ENCODE data around the gene PYGO2. TPM values are rescaled to one million over a fixed set of nuclear protein-coding genes. Genes with fewer than 3 reads are reported as not detected.

The PYGO2 gene, protein sequence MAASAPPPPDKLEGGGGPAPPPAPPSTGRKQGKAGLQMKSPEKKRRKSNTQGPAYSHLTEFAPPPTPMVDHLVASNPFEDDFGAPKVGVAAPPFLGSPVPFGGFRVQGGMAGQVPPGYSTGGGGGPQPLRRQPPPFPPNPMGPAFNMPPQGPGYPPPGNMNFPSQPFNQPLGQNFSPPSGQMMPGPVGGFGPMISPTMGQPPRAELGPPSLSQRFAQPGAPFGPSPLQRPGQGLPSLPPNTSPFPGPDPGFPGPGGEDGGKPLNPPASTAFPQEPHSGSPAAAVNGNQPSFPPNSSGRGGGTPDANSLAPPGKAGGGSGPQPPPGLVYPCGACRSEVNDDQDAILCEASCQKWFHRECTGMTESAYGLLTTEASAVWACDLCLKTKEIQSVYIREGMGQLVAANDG
- 10 to 100 TPM; 42.7 to 43.0 TPM for total RNA-seq

DNA sequence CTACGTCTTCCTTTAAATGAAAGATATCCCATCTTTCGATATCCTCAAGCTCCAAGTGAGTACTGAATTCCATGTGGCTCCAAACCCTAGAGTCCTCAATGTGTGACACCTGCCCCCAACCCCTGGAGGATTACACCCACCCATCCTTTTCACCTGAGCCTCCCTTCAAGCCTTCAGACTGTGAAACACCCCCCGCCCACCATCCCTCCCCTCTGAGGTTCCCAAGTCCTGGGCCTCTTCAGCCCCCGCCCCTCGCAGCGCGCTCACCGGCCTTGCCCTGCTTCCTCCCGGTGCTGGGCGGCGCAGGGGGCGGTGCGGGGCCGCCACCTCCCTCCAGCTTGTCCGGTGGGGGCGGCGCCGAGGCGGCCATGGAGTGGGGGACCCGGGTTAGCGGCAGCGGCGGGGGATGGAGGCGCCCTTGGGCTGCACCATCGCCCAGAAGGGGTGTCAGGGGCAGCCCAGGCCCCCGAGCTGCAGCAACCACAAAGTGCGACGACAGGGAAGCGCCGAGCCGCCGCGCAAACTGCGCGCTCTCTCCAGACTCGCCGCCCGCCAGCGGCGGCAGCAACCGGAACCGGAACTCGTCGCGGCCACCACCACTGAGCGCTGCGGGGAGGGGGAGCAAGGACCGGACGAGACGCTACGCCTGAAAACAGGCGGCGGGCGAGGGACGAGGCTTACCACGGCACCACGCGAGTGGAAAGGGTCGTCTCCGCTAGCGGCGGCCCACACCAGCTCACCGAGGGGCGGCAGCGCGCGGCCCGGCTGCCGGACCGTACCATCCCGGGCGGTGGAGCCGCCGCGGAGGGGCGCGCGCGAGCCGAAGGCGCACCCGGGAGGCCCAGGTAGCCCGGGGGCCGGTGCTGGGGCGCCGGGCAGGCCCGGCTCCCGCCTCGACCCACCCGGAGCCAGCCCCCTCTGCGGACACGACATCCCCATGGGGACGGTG lies at the start of gene PYGO2:
Gene PYGO2, minus strand, starts transcription at position 576 of the 949 bp plus-strand sequence. Its CDS starts 206 bp downstream, at position 370.

DNA sequence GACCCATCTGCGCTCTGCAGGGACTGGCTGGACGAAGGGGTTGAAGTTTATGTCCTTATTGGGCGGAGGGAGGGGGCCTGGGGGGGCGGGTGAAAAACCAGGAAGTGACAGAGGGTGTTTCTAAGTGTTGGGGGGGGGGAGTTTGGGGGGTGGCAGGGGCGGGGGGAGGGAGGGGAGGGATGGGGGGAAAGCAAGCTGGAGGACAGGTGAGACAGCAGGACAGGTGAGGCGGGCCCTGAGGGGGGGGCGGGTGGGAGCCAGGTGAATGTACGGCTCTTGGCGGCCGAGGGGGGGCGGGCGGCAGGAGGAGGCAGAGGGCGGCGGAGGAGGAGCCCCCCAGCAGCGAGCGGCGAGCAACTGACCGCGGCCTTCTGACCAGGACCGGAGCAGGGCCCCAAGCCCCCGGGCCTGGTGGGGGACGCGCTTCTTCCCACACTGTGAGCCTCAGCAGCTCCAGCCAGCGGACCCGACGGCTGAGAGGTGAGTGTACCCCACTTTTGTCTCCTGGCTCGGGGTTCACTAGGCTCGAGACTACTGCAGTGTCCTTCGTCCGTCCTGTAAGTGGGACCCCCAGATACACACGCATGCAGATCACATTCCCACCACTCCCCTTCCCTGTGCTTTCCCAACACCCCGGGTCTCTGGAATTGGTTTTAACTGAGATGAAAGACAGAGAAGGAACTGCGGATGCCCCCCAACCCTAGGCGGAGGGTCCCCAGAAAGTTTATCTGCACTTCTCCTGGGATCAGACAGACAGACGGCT lies 41.1 kb upstream of the PYGO2 start, which contains the start of gene ZBTB7B:
Gene ZBTB7B, plus strand, starts transcription at position 339 of the 763 bp plus-strand sequence. CDS start 11,859 bp downstream, outside the sequence.

DNA sequence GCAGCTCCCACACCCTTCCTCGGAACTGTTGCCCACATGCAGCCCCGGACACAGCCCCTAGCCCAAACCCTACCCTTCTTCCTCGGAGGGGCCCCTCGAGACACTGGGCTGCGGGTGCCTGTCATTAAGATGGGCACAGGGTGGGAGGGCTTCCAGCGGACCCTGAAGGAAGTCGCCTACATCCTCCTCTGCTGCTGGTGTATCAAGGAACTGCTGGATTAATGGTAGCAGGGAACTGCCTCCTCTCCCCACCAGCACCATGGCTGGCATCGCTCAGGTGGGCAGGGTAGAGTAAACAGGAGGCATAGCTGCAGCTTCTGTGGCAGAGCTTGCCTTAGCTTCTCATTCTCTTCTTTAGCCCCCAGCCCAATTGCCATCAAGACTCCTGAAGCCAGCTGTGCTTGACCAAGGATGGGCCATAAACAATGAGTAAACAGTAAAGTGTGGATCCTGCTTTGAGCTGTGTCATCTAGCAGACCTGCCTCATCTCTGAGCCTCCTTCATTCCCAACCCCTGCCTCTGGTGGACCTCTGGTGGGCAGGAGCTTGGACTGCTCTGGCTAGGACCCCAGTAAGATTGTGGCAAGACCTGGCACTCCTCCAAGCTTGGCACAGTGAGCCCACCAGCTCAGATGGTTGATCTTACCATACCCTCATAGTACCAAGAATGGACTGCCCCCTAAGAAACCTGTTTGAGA lies 32.1 kb upstream of the PYGO2 start, which contains the start of gene LENEP:
Gene LENEP, plus strand, starts transcription at position 15 of the 697 bp plus-strand sequence. Its CDS starts 22 bp downstream, at position 37.

GRCh38 chr1:154982897-154983648 lies 21.5 kb upstream of the PYGO2 start, which contains the start of gene FLAD1:
Gene FLAD1 (plus strand): TSS chr1:154983344. CDS start chr1:154983695, 351 bp downstream.

GRCh38 chr1:154974102-154974807 lies 12.7 kb upstream of the PYGO2 start, which contains the start of gene CKS1B:
Gene CKS1B (plus strand): TSS chr1:154974681. CDS start chr1:154974746, 65 bp downstream.

DNA sequence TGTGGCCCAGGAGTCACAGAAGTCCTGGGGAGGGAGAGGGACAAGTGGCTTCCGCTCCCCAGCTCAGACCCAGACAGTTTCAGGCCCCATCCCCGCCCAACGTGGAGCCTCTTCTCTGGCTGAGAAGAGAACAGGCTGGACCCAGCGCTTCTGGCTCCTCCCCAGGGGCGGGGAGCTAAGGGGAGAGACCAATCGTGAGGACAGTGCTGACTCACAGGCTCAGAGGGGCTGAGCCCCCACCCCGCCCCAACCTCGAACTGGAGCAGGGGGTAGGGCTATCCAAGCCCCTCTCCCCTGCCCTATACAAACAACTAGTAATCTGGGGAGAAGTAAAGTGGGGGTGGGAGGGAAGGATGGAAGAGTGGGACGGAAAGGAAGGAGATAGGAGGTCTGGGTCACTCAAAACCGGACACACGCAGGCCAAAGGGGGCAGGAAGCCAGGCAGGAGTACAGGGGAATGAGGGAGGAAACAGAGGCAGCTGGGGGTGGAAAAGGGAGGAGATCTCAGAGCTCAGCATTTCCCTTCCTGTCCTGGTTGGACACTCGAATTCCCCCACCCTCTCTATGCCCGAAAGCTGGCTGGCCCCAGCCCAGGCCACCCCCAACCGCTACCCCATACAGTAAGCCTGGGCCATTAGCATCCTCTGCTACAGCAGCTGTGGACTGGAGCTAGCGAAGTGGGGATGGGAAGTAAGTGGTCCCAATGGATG lies 9.2 kb upstream of the PYGO2 start, which contains the start of gene SHC1:
Gene SHC1, minus strand, starts transcription at position 117 of the 710 bp plus-strand sequence. CDS start 221 bp downstream, outside the sequence.

DNA sequence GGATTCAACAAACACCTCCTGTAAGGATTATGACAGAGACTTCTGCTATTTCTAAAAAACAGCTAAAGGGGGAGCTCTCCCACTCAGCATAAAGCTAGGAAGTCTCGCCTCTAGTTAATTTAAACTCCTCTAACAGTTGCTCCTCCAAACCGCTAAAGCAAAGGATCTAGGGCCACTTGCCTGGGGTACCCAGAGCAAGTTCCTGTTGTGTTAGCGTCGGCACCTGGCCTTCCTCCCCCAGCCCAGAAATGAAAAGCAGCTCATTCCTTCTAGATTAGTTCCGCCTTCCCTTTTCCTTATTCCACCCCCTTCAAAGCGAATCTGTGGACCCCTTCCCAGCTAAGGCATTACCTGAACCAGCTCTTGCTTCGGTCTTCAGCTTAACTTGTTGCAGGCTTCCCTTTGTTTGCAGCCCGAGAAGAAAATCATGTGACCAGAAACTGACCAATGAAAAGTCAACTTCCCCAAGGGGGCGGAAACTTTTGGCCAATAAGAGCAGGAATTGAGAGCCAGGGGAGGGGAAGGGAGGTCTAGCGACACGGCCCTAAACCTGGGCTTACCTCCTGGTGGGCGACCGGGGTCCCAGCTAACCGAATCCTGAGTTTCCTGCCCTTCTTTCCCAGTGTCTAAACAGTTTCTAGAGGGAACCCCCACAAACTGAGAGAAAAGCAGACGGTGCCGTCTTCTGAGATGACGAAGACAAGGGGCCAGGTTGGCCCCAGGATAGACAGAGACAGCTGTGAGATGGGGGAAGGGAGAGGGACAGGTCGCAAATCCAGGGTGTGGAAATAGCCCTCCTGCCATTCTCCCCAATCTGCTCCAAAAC lies 5.7 kb downstream of the PYGO2 start, which contains the start of gene PBXIP1:
Gene PBXIP1, minus strand, starts transcription at position 382 of the 826 bp plus-strand sequence. CDS start 2,378 bp downstream, outside the sequence.

GRCh38 chr1:154936555-154937084 lies 25.0 kb downstream of the PYGO2 start, which contains the start of gene PMVK:
Gene PMVK (minus strand): TSS chr1:154936719. CDS start chr1:154936685, 34 bp downstream.

Small RNA genes lying within 50 kb of the gene (microRNA-seq; reads per million reads assigned to microRNA genes)
- not detected for gene MIR4258 (ENCODE audit: borderline microRNAs expressed, borderline replicate concordance)

Other genes with a start within 250 kb of the PYGO2 start
- gene KCNN3, start 91.5 kb downstream of the PYGO2 start, total RNA-seq, result under 1 TPM; 0.02 to 0.03 TPM
- 10 to 100 TPM; 29.6 to 33.1 TPM for gene PMVK, start 25.1 kb downstream of the PYGO2 start, total RNA-seq
- 100 to 1,000 TPM; 101 to 102 TPM for gene PBXIP1, start 5.7 kb downstream of the PYGO2 start, total RNA-seq
- gene SHC1, start 9.0 kb upstream of the PYGO2 start, total RNA-seq, result 10 to 100 TPM; 66.7 to 72.8 TPM
- 100 to 1,000 TPM; 104 to 118 TPM for gene CKS1B, start 12.9 kb upstream of the PYGO2 start, total RNA-seq
- gene FLAD1, start 21.6 kb upstream of the PYGO2 start, total RNA-seq, result 10 to 100 TPM; 34.2 to 38.9 TPM
- 1 to 10 TPM in 1 of 2 experiments, under 1 TPM in 1; 0.63 to 1.2 TPM for gene LENEP, start 31.8 kb upstream of the PYGO2 start, total RNA-seq
- gene ZBTB7B, start 41.0 kb upstream of the PYGO2 start, total RNA-seq, result 100 to 1,000 TPM; 119 TPM
- gene DCST2, start 72.0 kb upstream of the PYGO2 start, total RNA-seq, result 1 to 10 TPM in 1 of 2 experiments, under 1 TPM in 1; 0.79 to 1.2 TPM
- gene DCST1, start 72.0 kb upstream of the PYGO2 start, total RNA-seq, result not detected
- 10 to 100 TPM; 50.6 to 50.7 TPM for gene ADAM15, start 89.5 kb upstream of the PYGO2 start, total RNA-seq
- 1 to 10 TPM; 9.0 to 9.6 TPM for gene EFNA4, start 102.0 kb upstream of the PYGO2 start, total RNA-seq
- 1 to 10 TPM; 4.1 to 4.2 TPM for gene EFNA3, start 117.1 kb upstream of the PYGO2 start, total RNA-seq
- under 1 TPM; 0.25 to 0.26 TPM for gene EFNA1, start 166.1 kb upstream of the PYGO2 start, total RNA-seq
- gene SLC50A1, start 174.1 kb upstream of the PYGO2 start, total RNA-seq, result 10 to 100 TPM; 44.1 to 49.0 TPM
- gene DPM3, start 178.7 kb upstream of the PYGO2 start, total RNA-seq, result 10 to 100 TPM; 60.3 to 66.8 TPM
- 100 to 1,000 TPM; 173 to 190 TPM for gene KRTCAP2, start 211.5 kb upstream of the PYGO2 start, total RNA-seq
- gene TRIM46, start 212.1 kb upstream of the PYGO2 start, total RNA-seq, result 10 to 100 TPM; 16.4 to 19.1 TPM
- 10 to 100 TPM; 28.2 to 31.5 TPM for gene THBS3, start 246.1 kb upstream of the PYGO2 start, total RNA-seq
- gene MTX1, start 246.9 kb upstream of the PYGO2 start, total RNA-seq, result 10 to 100 TPM; 30.3 to 30.6 TPM

Measured in activated naive CD4-positive, alpha-beta T cell treated with anti-CD3 and anti-CD28 coated beads, Interleukin-2, amount 10 ng/mL, durations not matched to agents 5 hours and 36 hours (primary cell).